Psoas muscle (tissue), 8 donors: ENCODE results near the gene RALGDS. TPM values are rescaled to one million over a fixed set of nuclear protein-coding genes. Genes with fewer than 3 reads are reported as not detected.
A peak's percentile ranks its signal among the peaks of the same experiment; 100 is the strongest.

ENCODE experiments used
- ATAC-seq, 4 donors: fragments of 200-7000 bp; cut with Tn5 transposase; one replicate each; pipeline ENCODE4 v1.9.1; 2020; ENCODE audit warnings: moderate library complexity in 3 of 4, mild to moderate bottlenecking in 2 of 4
- DNase-seq, 2 donors: peaks; one replicate each; pipeline ENCODE4 v3.0.0-alpha.2; 2020
- H3K27ac ChIP-seq: fragments of 200-600 bp; one replicate; pipeline ENCODE4 v1.8.0; 2022
- H3K27me3 ChIP-seq, 3 donors: fragments of 200-600 bp in 1 of 3; one replicate each; pipeline versions ENCODE4 v1.6.1 to v1.8.0; 2013 to 2022; ENCODE audit warnings: low read length in 2 of 3, mild to moderate bottlenecking in 2 of 3, moderate library complexity in 1 of 3; ENCODE audit not compliant: insufficient read depth in 3 of 3
- H3K36me3 ChIP-seq, 2 donors: fragments of 200-600 bp in 1 of 2; one replicate each; pipeline versions ENCODE4 v1.6.1 to v1.8.0; 2013 to 2022; ENCODE audit warnings: low read depth in 1 of 2, mild to moderate bottlenecking in 1 of 2, moderate library complexity in 1 of 2; ENCODE audit not compliant: insufficient read depth in 1 of 2
- H3K4me1 ChIP-seq: fragments of 200-600 bp; one replicate; pipeline ENCODE4 v1.8.0; 2022
- H3K4me3 ChIP-seq: fragments of 200-600 bp; one replicate; pipeline ENCODE4 v1.8.0; 2022; ENCODE audit warnings: mild to moderate bottlenecking
- H3K9me3 ChIP-seq: fragments of 200-600 bp; one replicate; pipeline ENCODE4 v1.8.0; 2022
- CTCF ChIP-seq: fragments of 200-600 bp; IDR thresholded peaks from one replicate; pipeline ENCODE4 v1.8.0; 2022; ENCODE audit warnings: antibody characterized with exemption
- WGBS, 3 donors: extraction: QIAGEN DNeasy Blood & Tissue Kit; methylation state at CpG; one replicate each; pipeline versions ENCODE4 v1.1.6 to v1.1.7; 2013; 5-methylcytosine and 5-hydroxymethylcytosine counted together
- intact Hi-C, 2 donors: fragments of 100-400 bp; cut with DNase I; formaldehyde crosslinking; loops; one replicate each; pipeline versions ENCODE4 v1.11.0 to v1.14.2; 2022
- polyA plus RNA-seq, 3 donors: library from polyadenylated mRNA; stranded (reverse); fragments of 200-250 nt; gene quantifications; one replicate each; pipeline ENCODE4 v1.2.3, GENCODE V29; 2013
- total RNA-seq, 4 donors: library from RNA; stranded (reverse); fragmentation: NEBNext Ultra II Directional in 2 of 4; extraction: Animal tissue kit (Norgen Biotek cat#: 25700) in 2 of 4; gene quantifications; one replicate each; pipeline versions ENCODE4 v1.2.1 to v1.2.4, GENCODE V29; 2021 to 2023
- donor health status: healthy with polysubstance abuse.
- donor health status: DM: no; HTN: no; CAD: no; lungs with moderate emphysema.
- donor health status: Bipolar disorder and iron deficiency.
- donor health status: healthy.
- donor health status: DM: yes; HTN: yes; CAD: no.
- donor health status: DM: no; HTN: no; CAD: no.
- donor health status: DM: no; HTN: no; CAD: no.
- donor health status: DM: yes; HTN: yes; CAD: no.

The RALGDS gene
- total and polyA plus RNA-seq, 7 donors: 12.3 to 64.6 (median 20.5) TPM

- no peaks in the 10 kb centered on the region for H3K36me3 ChIP-seq
- ATAC-seq (peak in 3 of 4 donors; percentile 14 to 39 (median 33)), DNase-seq (peak; percentile 74 to 89)
- H3K27ac ChIP-seq: peak overlapping the region; percentile 77
- H3K4me3 ChIP-seq: peak overlapping the region; percentile 84
- TF ChIP-seq CTCF: peak; percentile 97
- peaks cover 35% of the 10 kb centered on the region for H3K4me1 ChIP-seq
- no peaks in the 10 kb centered on the region for H3K27me3 ChIP-seq
- WGBS, 3 donors: 28 to 39% (median 30%) methylated on average over 13 to 14 of the region's 14 CpGs
- intact Hi-C loops: loop anchor here (1.0 to 2.0 kb wide), 4 partner anchors 35 to 117 kb away; partner anchors contain the start of gene GTF3C5 (in 1 of the 2)
- H3K9me3 ChIP-seq: no peaks in the 10 kb centered on the region
Measured at GRCh38 chr9:133147412-133148198, 26.6 kb upstream of the RALGDS start.

- H3K27me3 ChIP-seq: no peaks in the 10 kb centered on the region
- peaks cover 39% of the 10 kb centered on the region for H3K4me1 ChIP-seq
- peak overlapping the region; percentile 84 for H3K4me3 ChIP-seq
- WGBS, 3 donors: 61 to 67% (median 66%) methylated on average over 7 of the region's 7 CpGs
- intact Hi-C loops: loop anchor here (1.0 to 2.0 kb wide), 3 partner anchors 34 to 98 kb away; no protein-coding TSS in a partner anchor
- H3K9me3 ChIP-seq: no peaks in the 10 kb centered on the region
- TF ChIP-seq CTCF: no peak
- peak overlapping the region; percentile 77 for H3K27ac ChIP-seq
- H3K36me3 ChIP-seq: no peaks in the 10 kb centered on the region
- ATAC-seq: no peak
- DNase-seq: no peak
Measured at GRCh38 chr9:133146746-133147411, 25.8 kb upstream of the RALGDS start.

GRCh38 chr9:133144904-133145851 lies 24.1 kb upstream of the RALGDS start:
- intact Hi-C loops: no loop called here
- Histone ChIP-seq H3K4me3 (peak overlapping the region; percentile 57), H3K27ac (peak overlapping the region; percentile 82), H3K4me1 (peaks cover 39% of the 10 kb centered on the region), H3K27me3 (no peaks in the 10 kb centered on the region), H3K36me3 (no peaks in the 10 kb centered on the region), H3K9me3 (no peaks in the 10 kb centered on the region)
- ATAC-seq (no peak), DNase-seq (no peak)
- TF ChIP-seq CTCF: no peak
- 66 to 71% (median 69%) methylated on average over 19 of the region's 19 CpGs for WGBS, 3 donors

- ATAC-seq (peak; percentile 45 to 79 (median 74)), DNase-seq (peak; percentile 76 to 92)
- 4 to 6% (median 4%) methylated on average over 50 to 52 of the region's 52 CpGs for WGBS, 3 donors
- Histone ChIP-seq H3K27me3 (no peaks in the 10 kb centered on the region), H3K27ac (peak overlapping the region; percentile 82), H3K4me3 (peak overlapping the region; percentile 57), H3K4me1 (peaks cover 41% of the 10 kb centered on the region), H3K36me3 (no peaks in the 10 kb centered on the region), H3K9me3 (no peaks in the 10 kb centered on the region)
- intact Hi-C loops: no loop called here
- peak; percentile 99 for TF ChIP-seq CTCF
Measured at GRCh38 chr9:133144142-133144903, 23.3 kb upstream of the RALGDS start.
